Measurements from ENCODE around the gene ST14.

DNA sequence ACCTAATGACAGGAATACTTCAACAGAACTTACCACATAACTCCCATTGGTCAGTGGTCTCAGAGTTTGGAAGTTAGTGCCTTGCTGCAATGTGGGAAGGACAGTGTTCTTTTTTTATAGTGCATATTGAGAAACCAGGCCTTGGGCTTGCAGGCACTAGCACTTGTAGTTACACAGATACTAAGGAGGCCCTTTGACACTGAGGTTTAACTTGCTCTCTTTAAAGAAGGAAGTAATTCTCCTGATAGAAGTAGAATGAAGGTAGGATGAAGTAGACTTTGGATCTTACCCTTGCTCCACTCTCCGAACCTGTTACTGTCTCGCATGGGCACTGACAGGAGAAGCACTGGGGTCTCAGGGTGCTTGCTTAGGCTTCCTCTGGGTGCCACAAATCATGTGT lies 31.0 kb upstream of the ST14 start:
- TF ChIP-seq, protein P1, sequence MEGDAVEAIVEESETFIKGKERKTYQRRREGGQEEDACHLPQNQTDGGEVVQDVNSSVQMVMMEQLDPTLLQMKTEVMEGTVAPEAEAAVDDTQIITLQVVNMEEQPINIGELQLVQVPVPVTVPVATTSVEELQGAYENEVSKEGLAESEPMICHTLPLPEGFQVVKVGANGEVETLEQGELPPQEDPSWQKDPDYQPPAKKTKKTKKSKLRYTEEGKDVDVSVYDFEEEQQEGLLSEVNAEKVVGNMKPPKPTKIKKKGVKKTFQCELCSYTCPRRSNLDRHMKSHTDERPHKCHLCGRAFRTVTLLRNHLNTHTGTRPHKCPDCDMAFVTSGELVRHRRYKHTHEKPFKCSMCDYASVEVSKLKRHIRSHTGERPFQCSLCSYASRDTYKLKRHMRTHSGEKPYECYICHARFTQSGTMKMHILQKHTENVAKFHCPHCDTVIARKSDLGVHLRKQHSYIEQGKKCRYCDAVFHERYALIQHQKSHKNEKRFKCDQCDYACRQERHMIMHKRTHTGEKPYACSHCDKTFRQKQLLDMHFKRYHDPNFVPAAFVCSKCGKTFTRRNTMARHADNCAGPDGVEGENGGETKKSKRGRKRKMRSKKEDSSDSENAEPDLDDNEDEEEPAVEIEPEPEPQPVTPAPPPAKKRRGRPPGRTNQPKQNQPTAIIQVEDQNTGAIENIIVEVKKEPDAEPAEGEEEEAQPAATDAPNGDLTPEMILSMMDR (IDR thresholded peaks at IDR 0.05): no peak
- TF ChIP-seq EZH2 (IDR thresholded peaks at IDR 0.05; ENCODE audit: borderline replicate concordance, insufficient read depth, low read depth, low read length, poor library complexity, severe bottlenecking): no peak
